Kidney epithelial cell (primary cell): Measurements from ENCODE around the gene MAGI1. TPM values are rescaled to one million over a fixed set of nuclear protein-coding genes. Genes with fewer than 3 reads are reported as not detected.
A peak's percentile ranks its signal among the peaks of the same experiment; 100 is the strongest.
"Not testable (repeated sequence)": the region's sequence is repeated elsewhere in the genome, so short reads cannot be mapped to it uniquely, and the experiment has no call there.

Experiments used
- DNase-seq: peaks from one replicate; pipeline ENCODE4 v3.0.0-alpha.2; 2010; ENCODE audit warnings: low read depth
- H3K27me3 ChIP-seq: 2 replicates; pipeline ENCODE4 v1.6.0; 2011; ENCODE audit warnings: low read length; ENCODE audit not compliant: control insufficient read depth, insufficient read depth
- H3K36me3 ChIP-seq: 2 replicates; pipeline ENCODE4 v1.5.1; 2011; ENCODE audit warnings: low read length; ENCODE audit not compliant: control insufficient read depth, insufficient read depth
- H3K4me3 ChIP-seq: 2 replicates; pipeline ENCODE4 v1.5.1; 2011; ENCODE audit warnings: low read depth, mild to moderate bottlenecking, control low read depth, low read length
- total RNA-seq: library from RNA; depleted of rRNA; stranded (reverse); fragments of >200 nt; gene quantifications from 2 replicates; pipeline ENCODE4 v1.2.3, GENCODE V29; 2015
- TF ChIP-seq, protein P1 (sequence below): IDR thresholded peaks from 2 replicates; pipeline ENCODE4 v1.5.1; 2011; ENCODE audit warnings: mild to moderate bottlenecking, moderate library complexity, low read length, control low read depth, inconsistent platforms; ENCODE audit not compliant: insufficient read depth, poor library complexity, severe bottlenecking

MAGI1 gene
- total RNA-seq, 1 donor from 2014 or later, result 15.8 TPM

DNA sequence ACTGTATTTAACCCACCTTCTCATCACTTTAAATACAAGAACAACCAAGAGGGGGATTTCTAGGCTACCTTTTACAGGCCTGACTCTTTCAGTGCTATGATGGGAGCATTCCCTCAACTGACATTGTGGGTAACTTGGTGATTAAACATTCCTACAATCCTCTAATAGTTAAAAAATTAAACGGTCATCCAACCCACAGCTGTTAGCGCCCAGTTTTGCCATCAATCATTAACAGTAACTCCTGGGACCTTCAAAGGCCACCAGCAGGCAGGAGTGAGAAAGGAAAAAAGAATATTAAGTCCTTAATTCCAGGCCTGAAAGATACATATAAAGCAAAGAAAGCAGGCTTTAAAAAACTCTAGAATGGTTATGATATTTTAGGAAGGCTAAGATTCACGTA, 512.1 kb downstream of the MAGI1 start:
- no peaks in the 10 kb centered on the region for H3K27me3 ChIP-seq
- DNase-seq, result peak; percentile 49
- no peak overlapping the region for H3K4me3 ChIP-seq
- TF ChIP-seq, protein P1, sequence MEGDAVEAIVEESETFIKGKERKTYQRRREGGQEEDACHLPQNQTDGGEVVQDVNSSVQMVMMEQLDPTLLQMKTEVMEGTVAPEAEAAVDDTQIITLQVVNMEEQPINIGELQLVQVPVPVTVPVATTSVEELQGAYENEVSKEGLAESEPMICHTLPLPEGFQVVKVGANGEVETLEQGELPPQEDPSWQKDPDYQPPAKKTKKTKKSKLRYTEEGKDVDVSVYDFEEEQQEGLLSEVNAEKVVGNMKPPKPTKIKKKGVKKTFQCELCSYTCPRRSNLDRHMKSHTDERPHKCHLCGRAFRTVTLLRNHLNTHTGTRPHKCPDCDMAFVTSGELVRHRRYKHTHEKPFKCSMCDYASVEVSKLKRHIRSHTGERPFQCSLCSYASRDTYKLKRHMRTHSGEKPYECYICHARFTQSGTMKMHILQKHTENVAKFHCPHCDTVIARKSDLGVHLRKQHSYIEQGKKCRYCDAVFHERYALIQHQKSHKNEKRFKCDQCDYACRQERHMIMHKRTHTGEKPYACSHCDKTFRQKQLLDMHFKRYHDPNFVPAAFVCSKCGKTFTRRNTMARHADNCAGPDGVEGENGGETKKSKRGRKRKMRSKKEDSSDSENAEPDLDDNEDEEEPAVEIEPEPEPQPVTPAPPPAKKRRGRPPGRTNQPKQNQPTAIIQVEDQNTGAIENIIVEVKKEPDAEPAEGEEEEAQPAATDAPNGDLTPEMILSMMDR, result peak; percentile 10
- H3K36me3 ChIP-seq, result no peaks in the 10 kb centered on the region

- Histone ChIP-seq H3K36me3 (no peaks in the 10 kb centered on the region), H3K4me3 (no peak overlapping the region), H3K27me3 (no peaks in the 10 kb centered on the region)
- no peak for DNase-seq
- TF ChIP-seq, protein P1, result no peak
Measured at GRCh38 chr3:65524584-65524983, 514.1 kb downstream of the MAGI1 start.

DNA sequence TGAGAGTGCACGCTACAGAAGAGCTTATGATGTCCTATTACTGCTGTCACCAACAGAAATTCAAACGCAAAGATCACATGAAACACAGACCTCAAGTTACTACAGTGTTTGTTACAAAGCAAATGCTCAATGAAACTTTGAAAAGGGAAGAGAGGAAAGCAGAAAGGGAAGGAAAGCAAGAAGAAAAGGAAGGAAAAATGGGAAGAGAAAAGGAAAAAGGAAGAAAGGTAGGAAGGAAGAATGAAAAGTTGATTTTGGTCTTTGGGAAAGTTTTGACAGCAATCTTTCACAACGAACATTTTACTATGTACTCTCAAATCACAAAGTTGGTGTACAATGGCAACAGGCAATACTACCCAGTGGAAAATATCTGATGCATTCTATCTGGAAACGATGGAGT, 514.8 kb downstream of the MAGI1 start:
- no peaks in the 10 kb centered on the region for H3K36me3 ChIP-seq
- no peak overlapping the region for H3K4me3 ChIP-seq
- no peak for DNase-seq
- H3K27me3 ChIP-seq, result no peaks in the 10 kb centered on the region
- TF ChIP-seq, protein P1, result no peak

DNA sequence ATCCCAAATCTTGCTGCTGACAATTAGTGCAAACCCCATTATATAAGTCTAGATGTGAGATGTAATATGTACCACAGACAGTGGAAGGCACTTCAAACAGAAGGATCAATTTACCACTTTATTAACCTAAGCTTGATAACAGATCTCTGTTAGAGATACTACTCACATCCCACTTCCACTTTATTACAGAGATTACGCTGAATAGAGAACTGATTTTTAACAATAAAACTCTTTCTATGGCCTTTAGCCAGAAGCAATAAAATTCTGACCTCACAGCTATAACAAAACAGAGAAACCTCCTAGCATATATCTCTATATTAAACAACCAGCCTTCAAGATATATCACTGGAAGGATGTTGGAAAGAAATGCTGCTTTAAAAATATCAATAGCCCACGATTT, 517.7 kb downstream of the MAGI1 start:
- Histone ChIP-seq H3K36me3 (no peaks in the 10 kb centered on the region), H3K27me3 (no peaks in the 10 kb centered on the region), H3K4me3 (no peak overlapping the region)
- DNase-seq, result no peak
- TF ChIP-seq, protein P1, result no peak

- no peak for DNase-seq
Measured at GRCh38 chr3:65516998-65517397, 521.7 kb downstream of the MAGI1 start.

DNA sequence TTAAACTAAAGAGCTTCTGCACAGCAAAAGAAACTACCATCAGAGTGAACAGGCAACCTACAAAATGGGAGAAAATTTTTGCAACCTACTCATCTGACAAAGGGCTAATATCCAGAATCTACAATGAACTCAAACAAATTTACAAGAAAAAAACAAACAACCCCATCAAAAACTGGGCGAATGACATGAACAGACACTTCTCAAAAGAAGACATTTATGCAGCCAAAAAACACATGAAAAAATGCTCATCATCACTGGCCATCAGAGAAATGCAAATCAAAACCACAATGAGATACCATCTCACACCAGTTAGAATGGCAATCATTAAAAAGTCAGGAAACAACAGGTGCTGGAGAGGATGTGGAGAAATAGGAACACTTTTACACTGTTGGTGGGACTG, 524.4 kb downstream of the MAGI1 start:
- not testable (repeated sequence) for H3K4me3 ChIP-seq, DNase-seq, H3K36me3 ChIP-seq, H3K27me3 ChIP-seq

More at GRCh38 chr3:65516998-65517397, 521.7 kb downstream of the MAGI1 start:
- H3K27me3 ChIP-seq, result no peaks in the 10 kb centered on the region
- H3K36me3 ChIP-seq, result no peaks in the 10 kb centered on the region
- TF ChIP-seq, protein P1, result no peak
- no peak overlapping the region for H3K4me3 ChIP-seq

DNA sequence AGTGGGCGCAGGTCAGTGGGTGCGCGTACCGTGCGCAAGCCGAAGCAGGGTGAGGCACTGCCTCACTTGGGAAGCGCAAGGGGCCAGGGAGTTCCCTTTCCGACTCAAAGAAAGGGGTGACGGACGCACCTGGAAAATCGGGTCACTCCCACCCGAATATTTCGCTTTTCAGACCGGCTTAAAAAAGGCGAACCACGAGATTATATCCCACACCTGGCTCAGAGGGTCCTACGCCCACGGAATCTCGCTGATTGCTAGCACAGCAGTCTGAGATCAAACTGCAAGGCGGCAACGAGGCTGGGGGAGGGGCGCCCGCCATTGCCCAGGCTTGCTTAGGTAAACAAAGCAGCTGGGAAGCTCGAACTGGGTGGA, 529.3 kb downstream of the MAGI1 start:
- H3K27me3 ChIP-seq, H3K4me3 ChIP-seq, DNase-seq, H3K36me3 ChIP-seq: not testable (repeated sequence)
